SK-N-SH (cell line): ENCODE results near the gene MBD2. TPM values are rescaled to one million over a fixed set of nuclear protein-coding genes. Genes with fewer than 3 reads are reported as not detected.

Source experiments
- CTCF ChIA-PET: fragments of 300-600, 350-600 bp; formaldehyde crosslinking; extraction: SDS; loops from one replicate; lab custom pipeline; 2021; lab: Yijun Ruan, JAX
- POLR2A ChIA-PET: fragments of 350-600 bp; sonication (Branson Sonifier 250); formaldehyde crosslinking; extraction: SDS; loops from one replicate; lab custom pipeline; 2020; ENCODE audit warnings: antibody characterized with exemption, inconsistent platforms; lab: Yijun Ruan, JAX
- DNase-seq: peaks from one replicate; pipeline ENCODE4 v3.0.0; 2012
- H2AFZ ChIP-seq: fragments of 200-600 bp; sonication (generic); 2 replicates; pipeline ENCODE4 v1.8.1; 2016; ENCODE audit warnings: antibody characterized with exemption, mild to moderate bottlenecking, low read depth
- H3F3A ChIP-seq: fragments of 200-600 bp; sonication (generic); replicated peaks from 2 replicates; pipeline ENCODE3; 2016; ENCODE audit warnings: antibody characterized with exemption, mild to moderate bottlenecking; ENCODE audit not compliant: insufficient read depth
- H3K27ac ChIP-seq, 2 experiments: fragments of 200-500 bp in 1 of 2; fragments of 200-600 bp in 1 of 2; sonication (Bioruptor generic) in 1 of 2; sonication (generic), shearing (Covaris generic) in 1 of 2; 2 replicates each; pipeline versions ENCODE4 v1.5.1 to v1.6.1; 2014 to 2016; ENCODE audit warnings: low read depth in 2 of 2, inconsistent platforms in 1 of 2, low read length in 1 of 2, mild to moderate bottlenecking in 1 of 2, mixed read lengths in 1 of 2
- H3K27me3 ChIP-seq: fragments of 200-600 bp; sonication (generic), shearing (Covaris generic); 2 replicates; pipeline ENCODE4 v1.6.1; 2016; ENCODE audit warnings: mixed run types; ENCODE audit not compliant: insufficient read depth
- H3K36me3 ChIP-seq, 2 experiments: fragments of 200-500 bp in 1 of 2; fragments of 200-600 bp in 1 of 2; sonication (Bioruptor generic) in 1 of 2; sonication (generic) in 1 of 2; replicated peaks in 1 of 2; 2 replicates each; pipeline versions ENCODE3 to v1.5.1; 2014 to 2016; ENCODE audit warnings: low read length in 1 of 2, mild to moderate bottlenecking in 1 of 2; ENCODE audit not compliant: insufficient read depth in 2 of 2, control insufficient read depth in 1 of 2
- H3K4me1 ChIP-seq, 2 experiments: fragments of 200-500 bp in 1 of 2; fragments of 200-600 bp in 1 of 2; sonication (Bioruptor generic) in 1 of 2; sonication (generic), shearing (Covaris generic) in 1 of 2; 2 replicates each; pipeline versions ENCODE4 v1.5.1 to v1.6.1; 2014 to 2016; ENCODE audit warnings: low read depth in 1 of 2, low read length in 1 of 2, mixed run types in 1 of 2; ENCODE audit not compliant: insufficient read depth in 2 of 2, control insufficient read depth in 1 of 2
- H3K4me2 ChIP-seq: fragments of 200-600 bp; sonication (generic), shearing (Covaris generic); 2 replicates; pipeline ENCODE4 v1.6.1; 2017; ENCODE audit warnings: mixed run types
- H3K4me3 ChIP-seq, 2 experiments: fragments of 200-500 bp in 1 of 2; fragments of 200-600 bp in 1 of 2; sonication (Bioruptor generic) in 1 of 2; sonication (generic), shearing (Covaris generic) in 1 of 2; 2 replicates each; pipeline versions ENCODE4 v1.5.1 to v1.8.1; 2014 to 2016; ENCODE audit warnings: low read depth in 2 of 2, inconsistent platforms in 1 of 2, low read length in 1 of 2, mild to moderate bottlenecking in 1 of 2, mixed read lengths in 1 of 2, moderate library complexity in 1 of 2
- H3K79me2 ChIP-seq: fragments of 200-600 bp; sonication (generic); 2 replicates; pipeline ENCODE4 v1.8.1; 2017; ENCODE audit warnings: mild to moderate bottlenecking; ENCODE audit not compliant: insufficient read depth
- H3K9ac ChIP-seq: fragments of 200-600 bp; sonication (generic); 2 replicates; pipeline ENCODE4 v1.6.1; 2017; ENCODE audit warnings: mixed run types
- H3K9me2 ChIP-seq: fragments of 200-600 bp; sonication (generic); 2 replicates; pipeline ENCODE4 v1.6.1; 2017; ENCODE audit warnings: mixed run types
- H3K9me3 ChIP-seq: fragments of 200-600 bp; sonication (generic); 2 replicates; pipeline ENCODE4 v1.6.1; 2017; ENCODE audit warnings: mixed run types, mild to moderate bottlenecking, moderate library complexity
- H4K20me1 ChIP-seq: fragments of 200-600 bp; sonication (generic); 2 replicates; pipeline ENCODE4 v1.6.1; 2017; ENCODE audit warnings: mild to moderate bottlenecking, mixed run types; ENCODE audit not compliant: insufficient read depth
- CHD2 ChIP-seq: fragments of 150-350 bp; IDR thresholded peaks from 2 replicates; pipeline ENCODE4 v1.6.1; 2018; ENCODE audit warnings: low read length; ENCODE audit not compliant: partially characterized antibody
- CTCF ChIP-seq: fragments of 200-600 bp; sonication (generic); IDR thresholded peaks from 2 replicates; pipeline ENCODE4 v1.6.1; 2017; ENCODE audit warnings: antibody characterized with exemption, mild to moderate bottlenecking, moderate library complexity
- EP300 ChIP-seq, 2 experiments: IDR thresholded peaks; 2 replicates each; pipeline versions ENCODE4 v1.4.0 to v1.6.1; 2012; ENCODE audit warnings: borderline replicate concordance in 1 of 2, low read depth in 1 of 2, low read length in 1 of 2
- EZH2phosphoT487 ChIP-seq: fragments of 200-600 bp; sonication (generic); IDR thresholded peaks from 2 replicates; pipeline ENCODE4 v1.6.1; 2017; ENCODE audit warnings: low read depth, mixed run types, mild to moderate bottlenecking, antibody characterized with exemption, moderate library complexity, borderline replicate concordance
- FOXJ3 ChIP-seq: sonication (generic); formaldehyde crosslinking; IDR thresholded peaks from 2 replicates; pipeline ENCODE4 v1.5.1; 2020; ENCODE audit warnings: mild to moderate bottlenecking, missing genetic modification reagents
- FOXM1 ChIP-seq: IDR thresholded peaks from 2 replicates; pipeline ENCODE4 v1.4.0; 2012; ENCODE audit warnings: low read depth, mild to moderate bottlenecking
- GABPA ChIP-seq: IDR thresholded peaks from 2 replicates; pipeline ENCODE4 v1.4.0; 2012; ENCODE audit warnings: low read depth, mild to moderate bottlenecking
- GATA2 ChIP-seq: sonication (generic); formaldehyde crosslinking; IDR thresholded peaks from 2 replicates; pipeline ENCODE4 v1.5.0; 2020; ENCODE audit warnings: mild to moderate bottlenecking, missing genetic modification reagents
- IRF3 ChIP-seq: fragments of 150-350 bp; IDR thresholded peaks from 2 replicates; pipeline ENCODE4 v1.6.1; 2016; ENCODE audit warnings: mild to moderate bottlenecking, low read depth, low read length
- MEF2A ChIP-seq: IDR thresholded peaks from 2 replicates; pipeline ENCODE4 v1.4.0; 2012; ENCODE audit warnings: low read depth, borderline replicate concordance
- MXI1 ChIP-seq: IDR thresholded peaks from 2 replicates; pipeline ENCODE4 v1.6.1; 2012; ENCODE audit warnings: mild to moderate bottlenecking, low read depth, low read length, improper control_type of control experiment
- NFIC ChIP-seq: IDR thresholded peaks from 2 replicates; pipeline ENCODE4 v1.4.0; 2012; ENCODE audit warnings: borderline replicate concordance
- RCOR1 ChIP-seq: fragments of 150-350 bp; IDR thresholded peaks from 2 replicates; pipeline ENCODE4 v1.6.1; 2017; ENCODE audit warnings: antibody characterized with exemption, low read length
- RFX5 ChIP-seq: IDR thresholded peaks from 2 replicates; pipeline ENCODE4 v1.6.1; 2012; ENCODE audit warnings: mild to moderate bottlenecking, improper control_type of control experiment, low read length
- RXRA ChIP-seq: IDR thresholded peaks from 2 replicates; pipeline ENCODE4 v1.4.0; 2012; ENCODE audit warnings: low read depth, mild to moderate bottlenecking, borderline replicate concordance
- SIN3A ChIP-seq: IDR thresholded peaks from 2 replicates; pipeline ENCODE4 v1.6.1; 2012; ENCODE audit warnings: low read depth, mild to moderate bottlenecking, low read length, moderate library complexity, borderline replicate concordance
- TAF1 ChIP-seq: IDR thresholded peaks from 2 replicates; pipeline ENCODE4 v1.6.1; 2012; ENCODE audit warnings: low read depth, mild to moderate bottlenecking, low read length, moderate library complexity, borderline replicate concordance
- TEAD4 ChIP-seq: IDR thresholded peaks from 2 replicates; pipeline ENCODE4 v1.4.0; 2012; ENCODE audit warnings: mild to moderate bottlenecking, borderline replicate concordance; ENCODE audit not compliant: insufficient read depth
- YY1 ChIP-seq: IDR thresholded peaks from 2 replicates; pipeline ENCODE4 v1.4.0; 2012; ENCODE audit warnings: low read depth, mild to moderate bottlenecking
- WGBS: methylation state at CpG from one replicate; pipeline ENCODE4 v1.1.6; 2017; ENCODE audit warnings: low lambda C conversion rate; 5-methylcytosine and 5-hydroxymethylcytosine counted together
- polyA plus RNA-seq, 3 experiments: library from polyadenylated mRNA; depleted of rRNA; stranded (reverse); fragments of >200 nt; gene quantifications; 2 replicates each; pipeline ENCODE4 v1.2.3, GENCODE V29; 2012
- TF ChIP-seq, protein P1 (sequence below): IDR thresholded peaks from 2 replicates; pipeline ENCODE4 v1.4.0; 2012; ENCODE audit warnings: low read depth, borderline replicate concordance
- TF ChIP-seq, protein P2 (sequence below): IDR thresholded peaks from 2 replicates; pipeline ENCODE4 v1.6.1; 2012; ENCODE audit warnings: mild to moderate bottlenecking, low read depth, low read length, moderate library complexity

The MBD2 gene, protein sequence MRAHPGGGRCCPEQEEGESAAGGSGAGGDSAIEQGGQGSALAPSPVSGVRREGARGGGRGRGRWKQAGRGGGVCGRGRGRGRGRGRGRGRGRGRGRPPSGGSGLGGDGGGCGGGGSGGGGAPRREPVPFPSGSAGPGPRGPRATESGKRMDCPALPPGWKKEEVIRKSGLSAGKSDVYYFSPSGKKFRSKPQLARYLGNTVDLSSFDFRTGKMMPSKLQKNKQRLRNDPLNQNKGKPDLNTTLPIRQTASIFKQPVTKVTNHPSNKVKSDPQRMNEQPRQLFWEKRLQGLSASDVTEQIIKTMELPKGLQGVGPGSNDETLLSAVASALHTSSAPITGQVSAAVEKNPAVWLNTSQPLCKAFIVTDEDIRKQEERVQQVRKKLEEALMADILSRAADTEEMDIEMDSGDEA
- polyA plus RNA-seq (2012; rRNA removed): 12.5 and 13.3 TPM in 2 replicates
- 16.6 and 18.9 TPM in 2 replicates for polyA plus RNA-seq (2012; cell fraction: cytosol; rRNA removed)
- 10.5 and 16.6 TPM in 2 replicates for polyA plus RNA-seq (2012; cell fraction: nucleus; rRNA removed)

- H4K20me1 ChIP-seq: peaks cover 43% of the 10 kb centered on the region
- H3K9ac ChIP-seq: peak within 1 kb of the TSS; percentile 67
- no peaks in the 10 kb centered on the region for H3F3A ChIP-seq
- H3K4me1 ChIP-seq: peaks cover 0 to 15% of the 10 kb centered on the region in 2 experiments; a peak in 2 of 4 replicates
- ChIA-PET POLR2A (no interaction called here), CTCF (interaction anchor here (0.6 to 2.2 kb wide), 3 partner anchors 28 to 834 kb away, joined by 3 to 8 read pairs (median 3); partner anchors contain the start of gene POLI)
- peak within 1 kb of the TSS; percentile 95 for H3K4me2 ChIP-seq
- peak within 1 kb of the TSS; percentile 56 to 80 for H3K27ac ChIP-seq
- no peaks in the 10 kb centered on the region for H3K9me2 ChIP-seq
- 0% methylated on average over 20 of the region's 66 CpGs for WGBS
- peak; percentile 98 for DNase-seq
- peak within 1 kb of the TSS; percentile 100 for H2AFZ ChIP-seq
- no peaks in the 10 kb centered on the region for H3K36me3 ChIP-seq
- no peaks in the 10 kb centered on the region for H3K27me3 ChIP-seq
- H3K9me3 ChIP-seq: no peaks in the 10 kb centered on the region
- peaks cover 45% of the 10 kb centered on the region for H3K79me2 ChIP-seq
- H3K4me3 ChIP-seq: peak within 1 kb of the TSS; percentile 73 to 81
- TF ChIP-seq MXI1 (peak; percentile 48; the same call in 1 of the 2 replicates), RFX5 (no peak), FOXJ3 (CRISPR knock-in tag) (no peak), NFIC (no peak), GATA2 (CRISPR knock-in tag) (no peak), TEAD4 (no peak), FOXM1 (no peak), EZH2phosphoT487 (no peak), RXRA (no peak), CTCF (peak; percentile 38), YY1 (peak; percentile 88), IRF3 (no peak), GABPA (peak; percentile 58), CHD2 (peak; percentile 59), TAF1 (peak; percentile 78), SIN3A (peak; percentile 36; the same call in 1 of the 2 replicates), EP300 (IDR thresholded peaks at IDR 0.05; ENCODE audit: borderline replicate concordance in 1 of 2, low read depth in 1 of 2, low read length in 1 of 2) (peak in 1 of 2 experiments; percentile 24; a peak in 1 of 4 replicates), RCOR1 (no peak; the same call in 1 of the 2 replicates), MEF2A (no peak)
- TF ChIP-seq, protein P1, sequence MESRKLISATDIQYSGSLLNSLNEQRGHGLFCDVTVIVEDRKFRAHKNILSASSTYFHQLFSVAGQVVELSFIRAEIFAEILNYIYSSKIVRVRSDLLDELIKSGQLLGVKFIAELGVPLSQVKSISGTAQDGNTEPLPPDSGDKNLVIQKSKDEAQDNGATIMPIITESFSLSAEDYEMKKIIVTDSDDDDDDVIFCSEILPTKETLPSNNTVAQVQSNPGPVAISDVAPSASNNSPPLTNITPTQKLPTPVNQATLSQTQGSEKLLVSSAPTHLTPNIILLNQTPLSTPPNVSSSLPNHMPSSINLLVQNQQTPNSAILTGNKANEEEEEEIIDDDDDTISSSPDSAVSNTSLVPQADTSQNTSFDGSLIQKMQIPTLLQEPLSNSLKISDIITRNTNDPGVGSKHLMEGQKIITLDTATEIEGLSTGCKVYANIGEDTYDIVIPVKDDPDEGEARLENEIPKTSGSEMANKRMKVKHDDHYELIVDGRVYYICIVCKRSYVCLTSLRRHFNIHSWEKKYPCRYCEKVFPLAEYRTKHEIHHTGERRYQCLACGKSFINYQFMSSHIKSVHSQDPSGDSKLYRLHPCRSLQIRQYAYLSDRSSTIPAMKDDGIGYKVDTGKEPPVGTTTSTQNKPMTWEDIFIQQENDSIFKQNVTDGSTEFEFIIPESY: no peak
- TF ChIP-seq, protein P2, sequence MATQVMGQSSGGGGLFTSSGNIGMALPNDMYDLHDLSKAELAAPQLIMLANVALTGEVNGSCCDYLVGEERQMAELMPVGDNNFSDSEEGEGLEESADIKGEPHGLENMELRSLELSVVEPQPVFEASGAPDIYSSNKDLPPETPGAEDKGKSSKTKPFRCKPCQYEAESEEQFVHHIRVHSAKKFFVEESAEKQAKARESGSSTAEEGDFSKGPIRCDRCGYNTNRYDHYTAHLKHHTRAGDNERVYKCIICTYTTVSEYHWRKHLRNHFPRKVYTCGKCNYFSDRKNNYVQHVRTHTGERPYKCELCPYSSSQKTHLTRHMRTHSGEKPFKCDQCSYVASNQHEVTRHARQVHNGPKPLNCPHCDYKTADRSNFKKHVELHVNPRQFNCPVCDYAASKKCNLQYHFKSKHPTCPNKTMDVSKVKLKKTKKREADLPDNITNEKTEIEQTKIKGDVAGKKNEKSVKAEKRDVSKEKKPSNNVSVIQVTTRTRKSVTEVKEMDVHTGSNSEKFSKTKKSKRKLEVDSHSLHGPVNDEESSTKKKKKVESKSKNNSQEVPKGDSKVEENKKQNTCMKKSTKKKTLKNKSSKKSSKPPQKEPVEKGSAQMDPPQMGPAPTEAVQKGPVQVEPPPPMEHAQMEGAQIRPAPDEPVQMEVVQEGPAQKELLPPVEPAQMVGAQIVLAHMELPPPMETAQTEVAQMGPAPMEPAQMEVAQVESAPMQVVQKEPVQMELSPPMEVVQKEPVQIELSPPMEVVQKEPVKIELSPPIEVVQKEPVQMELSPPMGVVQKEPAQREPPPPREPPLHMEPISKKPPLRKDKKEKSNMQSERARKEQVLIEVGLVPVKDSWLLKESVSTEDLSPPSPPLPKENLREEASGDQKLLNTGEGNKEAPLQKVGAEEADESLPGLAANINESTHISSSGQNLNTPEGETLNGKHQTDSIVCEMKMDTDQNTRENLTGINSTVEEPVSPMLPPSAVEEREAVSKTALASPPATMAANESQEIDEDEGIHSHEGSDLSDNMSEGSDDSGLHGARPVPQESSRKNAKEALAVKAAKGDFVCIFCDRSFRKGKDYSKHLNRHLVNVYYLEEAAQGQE: 0 out of 2 replicates have a peak, but pooled peaks have one; percentile 6
These were observed at the start of gene MBD2 for GRCh38 chr18:54224379-54225014. Gene MBD2 (minus strand): TSS chr18:54224669. CDS start chr18:54224559, 110 bp downstream.
